ENCODE data around the gene ETV6.

The ETV6 gene

DNA sequence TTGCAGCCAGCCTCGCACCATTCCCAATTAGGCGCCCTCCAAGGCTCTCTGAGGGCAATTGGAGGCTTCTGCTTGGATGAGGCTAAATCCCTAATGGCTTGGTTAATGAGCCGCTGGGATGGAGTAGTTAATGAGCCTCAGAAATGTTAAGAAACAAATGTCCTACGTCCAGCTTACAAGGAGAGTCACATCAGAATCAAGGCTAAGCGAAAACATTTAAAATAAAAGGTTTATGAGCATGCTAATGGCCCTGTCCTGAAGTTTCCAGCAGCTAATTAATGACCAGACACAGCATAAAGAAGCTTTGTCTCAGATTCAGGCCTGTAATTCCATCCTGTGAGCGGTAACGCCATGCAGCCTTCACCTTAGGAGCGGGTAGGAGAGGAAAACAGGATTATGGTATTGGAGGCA, 220.6 kb downstream of the ETV6 start:
- DNase-seq: no peak

DNA sequence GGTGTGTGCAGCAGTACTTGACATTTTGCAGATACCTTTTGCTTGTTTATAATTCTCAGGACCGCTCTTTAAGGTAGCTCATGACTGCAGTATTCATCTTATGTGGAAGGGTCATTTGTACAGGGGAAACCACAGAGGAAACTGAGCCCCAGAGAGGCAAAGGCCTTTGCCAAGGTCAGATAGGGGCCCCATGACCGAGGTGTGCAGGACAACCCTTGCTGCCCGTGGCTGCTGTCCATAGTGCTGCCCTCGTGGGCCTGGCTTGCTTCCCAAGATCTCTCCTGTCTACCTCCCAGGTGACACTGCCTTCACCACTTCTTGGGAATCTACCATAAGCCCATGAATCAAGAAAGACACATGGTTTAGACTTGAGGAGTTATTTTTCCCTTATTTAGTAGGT, 222.6 kb downstream of the ETV6 start:
- no peak for DNase-seq

DNA sequence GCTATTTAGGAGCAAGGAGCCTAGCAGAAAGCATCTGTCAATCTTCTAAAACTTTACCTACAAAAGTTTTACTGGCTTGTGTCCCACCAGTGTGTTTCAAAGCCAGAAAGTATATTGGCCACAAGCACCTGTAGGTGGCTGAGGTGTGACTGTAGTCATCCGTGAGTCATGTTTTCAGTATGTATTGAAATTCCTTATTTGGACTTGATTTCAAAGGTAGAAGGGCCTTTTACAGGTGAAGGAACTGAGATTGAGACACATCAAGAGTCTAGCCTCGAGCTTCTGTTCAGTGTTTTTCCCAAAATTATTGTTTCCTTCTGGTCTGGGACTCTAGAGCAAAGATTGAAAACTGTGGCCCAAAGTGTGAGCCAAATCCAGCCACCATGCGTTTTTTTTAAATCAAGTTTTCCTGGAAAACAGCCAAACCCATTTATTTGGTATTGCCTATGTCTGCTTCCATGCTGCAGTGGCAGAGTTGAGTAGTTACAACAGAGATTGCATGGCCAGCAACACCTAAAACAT, 226.0 kb downstream of the ETV6 start:
- peak; percentile 62 for DNase-seq

DNA sequence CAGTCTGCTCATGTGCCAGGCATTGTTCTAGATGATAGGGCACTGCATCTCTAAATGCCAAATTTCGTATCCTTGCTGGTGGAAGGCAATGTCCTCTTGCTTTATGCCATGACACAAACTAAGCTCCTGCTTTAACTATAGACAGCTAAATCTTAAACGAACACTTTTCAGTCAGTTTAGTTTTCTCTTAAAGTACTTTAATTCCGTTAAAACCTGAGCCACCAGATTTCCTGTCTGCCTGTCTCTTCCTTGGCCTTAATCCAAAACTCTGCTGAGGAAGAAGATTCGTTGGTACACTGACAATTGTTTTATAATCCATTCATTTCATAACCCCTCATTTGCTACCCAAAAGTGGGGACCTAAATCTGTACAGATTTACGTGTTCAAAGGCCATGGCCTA, 226.8 kb downstream of the ETV6 start:
- DNase-seq: peak; percentile 19

DNA sequence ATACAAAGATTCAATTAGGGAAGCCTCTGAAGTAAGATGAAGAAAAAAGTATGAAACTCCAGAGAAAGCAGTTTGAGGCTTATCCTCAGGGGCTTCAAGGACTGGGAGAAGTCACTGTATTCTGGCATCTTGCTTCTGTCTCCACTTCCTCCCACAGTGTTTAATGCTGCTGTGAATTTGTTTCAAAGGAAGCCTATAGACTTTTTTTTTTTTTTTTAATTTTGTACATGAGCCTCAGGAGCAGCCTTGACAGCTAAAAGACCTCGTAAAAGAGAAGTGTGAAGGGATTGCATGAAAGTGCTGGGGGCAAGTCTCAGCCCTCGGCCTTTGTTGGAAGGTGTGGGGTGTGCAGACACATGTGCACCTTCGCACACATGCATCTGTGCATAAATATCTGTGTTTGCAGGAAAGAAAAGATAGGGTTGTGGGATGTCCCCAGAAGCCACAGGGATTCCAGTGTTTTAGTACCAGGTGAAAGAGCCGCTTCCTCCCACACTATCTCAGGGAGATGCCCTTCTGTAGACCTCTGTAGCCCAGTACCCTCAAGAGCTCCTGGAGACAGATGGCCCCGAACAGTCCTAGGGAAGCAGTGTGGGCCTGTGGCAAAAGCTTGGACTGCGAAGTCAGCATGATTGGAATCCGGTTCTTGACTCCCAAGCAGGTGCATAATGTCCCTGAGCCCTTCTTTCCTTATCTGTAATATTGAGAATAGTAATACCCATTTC, 227.8 kb downstream of the ETV6 start:
- no peak for DNase-seq

DNA sequence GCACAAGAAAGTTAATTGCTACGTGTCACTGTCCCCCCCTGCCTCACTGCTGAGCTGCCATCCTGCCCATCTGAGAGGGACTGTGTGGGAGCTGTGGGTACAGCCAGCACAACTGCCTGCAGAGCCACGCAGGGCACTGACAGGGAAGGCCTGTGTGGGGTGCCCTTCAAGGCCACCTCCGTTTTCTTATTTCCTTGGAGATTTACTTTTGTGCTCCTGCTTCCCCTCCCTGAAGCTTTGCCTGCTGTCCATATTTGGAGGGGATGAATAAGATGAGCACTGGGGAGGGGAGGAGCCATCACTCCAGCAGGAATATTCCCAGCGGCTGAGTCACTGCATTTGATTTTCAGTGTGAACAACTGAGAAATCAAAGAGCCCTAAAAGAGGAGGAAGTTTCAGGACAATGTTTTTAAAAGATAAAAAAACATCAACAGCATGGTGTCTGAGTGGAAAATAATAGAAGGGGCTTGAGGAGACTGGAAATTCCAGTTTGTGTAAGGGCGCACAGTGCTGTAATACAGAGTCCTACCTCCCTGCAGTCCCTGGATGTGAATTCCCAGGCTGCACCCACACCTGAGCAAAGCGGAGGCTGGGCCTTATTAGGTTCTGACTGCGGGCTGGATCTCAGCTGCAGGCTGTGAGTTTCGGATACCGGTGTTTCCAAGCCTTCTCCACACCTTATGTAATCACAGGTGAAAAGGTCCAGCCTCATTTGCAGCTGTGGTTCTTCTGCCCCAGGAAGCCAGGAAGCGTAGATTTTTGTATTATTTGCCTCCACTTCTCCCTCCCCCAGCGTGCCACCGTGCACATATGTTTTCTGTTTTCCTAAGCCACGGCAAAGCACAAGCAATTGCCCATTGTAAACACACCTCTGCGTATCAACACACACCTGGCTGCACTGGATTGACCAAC, 228.7 kb downstream of the ETV6 start:
- DNase-seq: no peak

DNA sequence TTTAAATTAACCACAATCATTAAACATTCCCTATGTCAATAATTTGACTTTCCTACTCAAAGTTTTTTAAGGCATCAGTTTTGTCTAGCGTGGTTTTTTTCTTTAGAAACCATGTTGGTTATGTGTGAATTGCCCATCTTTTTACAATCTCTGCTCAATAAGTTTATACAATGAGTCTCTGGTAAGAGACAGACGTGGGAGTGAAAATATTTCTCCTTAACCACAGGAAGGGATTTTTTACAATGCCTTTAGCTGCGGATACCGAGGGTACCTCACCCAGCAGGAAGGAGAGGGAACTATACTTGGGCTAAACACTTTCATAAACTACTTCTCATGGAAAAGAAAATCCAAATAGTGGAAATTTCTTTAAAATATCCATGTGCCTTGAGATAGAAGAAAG, 229.8 kb downstream of the ETV6 start:
- DNase-seq: no peak

DNA sequence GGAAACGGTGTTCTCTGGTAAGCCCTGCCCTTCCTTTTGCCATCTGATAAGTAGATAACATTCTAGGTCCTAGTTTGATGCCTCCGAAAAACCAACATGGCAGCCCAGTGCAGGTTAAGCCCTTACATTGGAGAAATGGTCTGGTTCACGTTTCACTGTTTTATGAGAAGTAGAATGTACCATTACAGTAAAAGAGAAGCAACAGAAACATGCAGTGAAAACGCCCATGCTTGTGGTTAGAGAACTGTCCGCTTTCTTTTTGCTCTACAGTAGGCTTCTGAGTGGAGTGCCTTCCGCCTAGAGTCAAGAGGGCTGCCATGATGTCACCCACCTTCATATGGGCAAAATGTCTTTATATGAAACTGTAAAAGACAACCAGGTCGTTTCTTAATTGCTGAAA, 230.9 kb downstream of the ETV6 start:
- DNase-seq: no peak

DNA sequence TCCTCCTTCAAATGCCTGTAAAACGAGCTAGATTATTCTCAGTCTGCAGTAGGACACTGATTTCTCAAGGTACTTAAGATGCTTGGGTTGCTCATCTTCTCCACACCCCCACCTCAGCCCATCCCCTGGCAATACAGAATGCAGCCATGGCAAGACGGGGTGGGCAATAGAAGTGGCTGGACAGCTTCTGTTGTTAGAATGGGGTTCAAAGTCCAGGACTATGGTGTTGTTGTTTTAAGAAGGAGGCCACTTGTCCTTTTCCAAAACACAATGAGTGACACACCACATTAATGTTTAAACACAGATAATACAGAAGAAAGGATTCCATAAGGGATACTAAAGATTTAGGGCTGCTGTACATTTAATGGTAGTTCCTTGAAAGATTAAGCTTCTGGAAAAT, 232.4 kb downstream of the ETV6 start:
- no peak for DNase-seq

DNA sequence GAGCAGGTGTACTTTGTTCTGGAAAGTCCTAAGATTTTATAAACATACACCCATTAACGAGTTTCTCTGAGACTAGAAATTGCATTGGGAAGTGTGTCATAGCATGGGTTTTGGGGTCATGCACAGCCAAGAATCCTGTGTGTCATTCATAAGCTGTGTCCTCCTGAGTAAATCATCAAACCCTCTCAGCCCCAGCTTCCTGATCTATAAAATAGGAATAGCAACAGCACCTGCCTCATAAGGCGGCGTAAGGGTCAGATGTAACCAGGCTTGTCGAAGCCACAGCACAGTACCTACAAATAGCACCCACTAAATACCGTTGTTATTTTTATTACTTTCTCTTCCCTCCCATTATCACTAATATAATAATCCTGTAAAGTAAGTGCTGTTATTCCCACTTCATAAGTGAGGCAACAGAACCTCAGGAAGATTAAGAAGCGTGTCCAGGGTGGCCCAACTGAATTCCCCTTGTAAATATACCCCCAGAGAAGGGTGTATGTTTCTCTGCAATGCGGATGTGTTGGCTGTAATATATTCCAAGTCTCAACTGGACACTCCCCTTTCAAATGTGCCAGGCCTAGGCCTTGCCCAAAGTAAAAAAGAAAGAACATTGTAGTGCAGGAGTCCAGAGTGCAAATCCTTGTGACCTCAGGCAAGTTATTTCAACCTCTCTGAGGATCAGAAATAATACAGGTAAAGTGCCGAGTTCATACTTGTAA, 233.0 kb downstream of the ETV6 start:
- DNase-seq: no peak

DNA sequence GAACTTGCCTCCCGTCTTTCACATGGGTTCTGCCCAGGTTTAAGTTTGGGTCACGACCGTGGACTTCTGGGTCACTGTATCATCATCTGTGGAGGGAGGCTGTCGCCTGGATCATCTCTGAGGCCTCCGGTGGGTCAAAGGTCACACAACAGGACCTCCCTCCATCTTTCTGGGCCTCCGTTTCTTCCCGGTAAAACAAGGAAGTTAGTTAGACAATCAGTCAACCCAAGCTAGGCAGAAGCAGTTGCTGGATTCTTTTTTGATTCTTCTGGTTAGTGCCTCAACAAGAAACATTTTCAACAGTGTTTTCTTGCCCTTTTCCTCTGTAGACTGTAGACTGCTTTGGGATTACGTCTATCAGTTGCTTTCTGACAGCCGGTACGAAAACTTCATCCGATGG, 234.6 kb downstream of the ETV6 start:
- no peak for DNase-seq

DNA sequence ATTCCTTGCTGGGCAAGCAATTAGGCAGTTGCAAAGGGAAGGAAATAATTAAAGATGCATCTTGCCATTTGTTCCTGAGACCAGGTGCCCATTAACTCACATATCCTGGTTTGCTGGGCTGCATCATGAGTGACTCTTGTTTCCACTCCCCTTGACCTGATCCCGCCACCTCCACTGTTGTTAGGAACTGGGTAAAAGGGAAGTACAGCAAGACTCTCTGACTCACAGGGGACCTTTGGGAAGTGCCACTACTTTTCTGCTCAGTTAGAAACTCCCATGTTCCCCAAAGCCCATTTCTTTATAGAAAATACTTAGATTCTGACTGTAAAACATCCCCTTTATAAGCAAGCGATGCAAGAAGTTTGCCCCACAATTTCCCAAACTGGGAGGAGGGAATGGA, 235.2 kb downstream of the ETV6 start:
- no peak for DNase-seq

DNA sequence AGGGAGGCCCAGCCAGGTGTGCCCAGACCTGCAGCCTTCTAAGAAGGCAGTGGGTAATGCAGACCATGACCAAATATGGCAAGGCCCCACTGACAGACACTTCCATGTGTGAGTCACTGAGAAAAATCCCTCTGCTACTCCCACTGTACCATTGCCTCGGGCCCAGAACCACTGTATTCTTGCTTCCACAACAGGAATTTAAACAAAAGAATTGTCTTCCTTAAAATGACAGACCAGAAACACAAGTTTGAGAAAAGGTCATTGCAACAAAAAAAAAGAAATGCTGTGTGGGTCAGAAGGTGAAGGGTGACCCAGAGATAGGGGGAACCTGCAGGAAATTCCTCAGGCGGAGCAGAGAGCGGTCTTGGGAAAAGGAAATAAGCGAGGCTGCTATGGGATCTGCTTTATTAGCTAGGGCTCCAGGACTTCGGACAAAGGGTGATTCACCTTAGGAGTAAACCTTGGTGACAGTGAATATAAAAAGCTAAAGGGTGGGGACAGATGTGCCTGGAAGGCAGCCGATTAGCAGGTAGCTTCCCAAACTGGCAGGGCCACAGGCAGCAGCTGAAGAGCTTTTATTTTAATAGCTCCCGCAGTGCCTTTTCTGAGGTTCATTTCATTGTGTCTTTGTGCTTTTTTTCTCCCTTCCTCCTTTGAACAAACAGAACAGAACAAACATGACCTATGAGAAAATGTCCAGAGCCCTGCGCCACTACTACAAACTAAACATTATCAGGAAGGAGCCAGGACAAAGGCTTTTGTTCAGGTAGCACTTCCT, 236.0 kb downstream of the ETV6 start:
- DNase-seq: no peak

DNA sequence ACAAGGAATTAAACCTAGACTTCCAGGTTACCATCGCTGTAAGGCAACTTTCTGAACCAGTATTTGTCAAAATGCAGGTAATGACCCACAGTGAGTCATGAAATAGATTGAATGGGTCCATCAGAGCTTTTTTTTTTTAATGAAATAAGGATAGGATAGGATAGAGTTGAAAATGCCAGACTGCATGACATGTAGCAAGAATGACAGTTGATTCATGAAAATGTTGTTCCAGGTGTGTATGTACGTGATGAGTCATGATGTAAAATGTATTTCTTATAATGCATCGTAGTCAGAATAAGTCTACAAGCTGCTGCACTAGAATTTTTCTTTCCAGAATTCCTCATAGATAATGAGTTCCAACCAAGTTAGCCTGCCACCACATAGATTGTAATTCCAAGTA, 236.9 kb downstream of the ETV6 start:
- DNase-seq: no peak

DNA sequence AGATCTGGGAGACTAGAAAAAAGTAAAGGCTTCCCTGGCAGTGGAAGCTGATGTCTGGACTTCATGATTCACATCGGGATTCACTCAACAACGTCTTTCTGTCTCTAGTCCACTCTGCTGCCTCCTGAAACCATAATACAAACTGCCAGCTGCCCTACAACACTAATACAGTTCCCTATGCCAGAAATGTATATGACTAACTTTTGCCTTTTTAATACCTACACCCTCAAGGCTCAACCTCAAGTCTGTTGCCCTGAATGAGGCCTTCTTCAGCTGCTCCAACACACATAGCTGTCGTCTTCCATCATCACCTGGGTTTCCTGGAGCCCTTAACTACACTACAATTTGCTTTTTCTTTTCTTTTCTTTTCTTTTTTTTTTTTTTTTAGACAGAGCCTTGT, 238.6 kb downstream of the ETV6 start:
- DNase-seq: no peak

DNA sequence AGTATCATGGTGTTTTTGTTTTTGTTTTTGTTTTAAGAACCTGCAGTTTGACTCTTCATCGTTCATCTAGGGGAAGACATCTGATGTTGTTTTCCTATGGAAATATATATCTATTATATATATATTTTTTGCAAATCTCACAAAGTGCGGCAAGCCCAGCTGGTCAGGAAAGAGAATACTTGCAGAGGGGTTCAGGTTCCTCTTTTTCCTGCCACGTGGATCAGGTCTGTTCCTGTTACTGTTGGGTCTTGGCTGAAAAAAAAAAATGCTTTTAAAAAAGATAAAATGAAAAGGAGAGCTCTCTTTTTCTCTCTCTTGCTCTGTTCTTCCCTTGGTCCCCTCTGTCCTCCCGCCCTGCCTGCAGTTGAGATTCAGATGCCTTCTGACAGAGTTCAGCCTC, 241.9 kb downstream of the ETV6 start:
- no peak for DNase-seq

DNA sequence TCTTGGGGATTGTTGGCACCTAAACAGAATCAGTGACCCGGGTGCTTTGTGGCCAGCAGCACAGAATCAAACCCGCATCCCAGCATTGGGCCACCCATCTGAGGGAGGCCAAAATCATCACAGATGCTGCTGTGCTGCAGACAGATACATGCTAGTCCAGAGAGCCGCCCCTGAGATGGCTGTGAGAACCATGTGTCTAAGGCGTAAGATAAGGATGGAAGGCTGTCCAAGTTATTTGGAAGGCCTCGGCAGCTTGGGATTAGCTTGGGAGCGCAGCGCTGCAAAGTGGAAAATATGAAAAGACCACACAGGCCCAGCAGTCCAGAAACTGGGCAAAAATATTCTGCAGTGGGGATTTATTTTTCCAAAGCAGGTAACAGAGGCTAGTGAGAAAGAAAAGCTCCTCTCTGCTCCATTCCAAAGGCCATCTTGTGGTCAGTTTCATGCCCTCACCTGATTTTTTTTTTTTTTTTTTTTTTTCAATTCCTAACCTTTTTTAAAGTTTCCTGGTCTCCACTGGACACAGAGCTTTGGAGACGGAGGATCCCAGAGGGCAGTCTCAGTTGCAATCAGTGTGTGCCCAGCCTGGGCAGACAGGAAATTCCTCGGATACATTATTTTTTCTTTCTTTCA, 242.4 kb downstream of the ETV6 start:
- DNase-seq: no peak

DNA sequence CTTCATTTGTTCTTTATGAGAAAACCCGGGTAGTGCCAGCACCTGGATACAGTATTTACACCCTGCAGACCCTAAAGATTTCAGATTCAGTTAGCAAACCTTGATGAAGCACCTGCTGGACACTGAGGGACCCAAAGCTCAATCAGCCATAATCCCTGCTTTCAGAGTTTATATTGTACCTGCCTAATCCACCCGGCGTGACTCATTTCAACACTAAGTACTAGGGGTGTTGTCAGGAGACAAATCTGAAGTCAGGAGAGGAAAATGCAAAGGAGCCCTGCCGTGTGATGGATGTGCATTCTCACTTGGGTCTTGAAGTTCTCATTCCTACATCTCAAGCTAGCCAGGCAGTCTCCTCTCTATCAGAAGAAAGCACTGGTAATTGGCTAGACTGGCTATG, 244.5 kb downstream of the ETV6 start:
- DNase-seq: no peak

DNA sequence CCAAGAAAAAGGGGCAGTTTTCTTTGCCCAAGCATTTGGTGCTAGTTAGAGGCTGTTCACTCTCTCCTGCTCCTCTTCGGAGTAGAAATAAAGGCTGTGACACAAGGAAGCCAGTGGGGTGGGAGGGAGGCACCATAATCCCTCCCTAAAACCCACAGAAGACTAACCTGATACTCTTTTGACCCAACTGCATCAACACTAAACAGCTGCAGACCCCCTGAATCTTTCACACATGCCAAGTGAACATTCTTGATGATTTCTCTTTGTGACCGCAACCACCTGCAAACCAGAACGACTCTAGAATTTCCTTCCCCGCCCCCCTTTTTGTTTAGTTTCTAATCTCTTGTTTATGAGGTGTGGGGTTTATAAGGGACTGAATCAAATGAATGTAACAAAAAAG, 245.4 kb downstream of the ETV6 start:
- no peak for DNase-seq

DNA sequence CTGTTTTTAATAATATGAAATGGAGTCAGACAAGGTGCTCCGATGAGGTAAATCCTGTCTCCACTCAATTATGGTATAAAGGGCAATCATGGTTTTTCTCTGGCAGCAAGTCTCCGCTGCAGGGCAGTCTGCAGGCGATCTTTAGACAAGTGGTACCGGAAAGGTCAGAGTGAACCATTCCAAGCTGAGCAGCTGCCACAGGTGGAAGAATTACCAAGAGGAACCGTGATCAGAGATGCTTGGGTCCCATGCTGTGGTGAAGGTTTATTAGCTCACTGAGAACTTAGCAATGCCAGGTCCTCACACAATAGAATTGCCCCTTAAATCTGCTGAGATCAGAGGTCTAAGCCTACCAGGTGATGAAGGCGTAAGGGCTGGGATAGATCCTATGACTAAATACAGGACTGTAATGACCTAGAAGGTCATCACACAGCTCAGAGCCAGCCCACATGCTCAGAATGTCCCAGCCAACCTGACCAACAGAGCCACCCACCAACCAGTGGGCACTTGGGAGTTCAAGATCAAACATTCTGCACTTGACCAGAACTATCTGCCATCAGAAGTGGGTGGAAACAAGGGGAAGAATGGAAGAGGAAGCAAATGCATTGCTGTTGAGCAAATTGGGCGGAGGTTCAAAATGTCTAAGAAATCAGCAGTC, 246.1 kb downstream of the ETV6 start:
- no peak for DNase-seq

DNA sequence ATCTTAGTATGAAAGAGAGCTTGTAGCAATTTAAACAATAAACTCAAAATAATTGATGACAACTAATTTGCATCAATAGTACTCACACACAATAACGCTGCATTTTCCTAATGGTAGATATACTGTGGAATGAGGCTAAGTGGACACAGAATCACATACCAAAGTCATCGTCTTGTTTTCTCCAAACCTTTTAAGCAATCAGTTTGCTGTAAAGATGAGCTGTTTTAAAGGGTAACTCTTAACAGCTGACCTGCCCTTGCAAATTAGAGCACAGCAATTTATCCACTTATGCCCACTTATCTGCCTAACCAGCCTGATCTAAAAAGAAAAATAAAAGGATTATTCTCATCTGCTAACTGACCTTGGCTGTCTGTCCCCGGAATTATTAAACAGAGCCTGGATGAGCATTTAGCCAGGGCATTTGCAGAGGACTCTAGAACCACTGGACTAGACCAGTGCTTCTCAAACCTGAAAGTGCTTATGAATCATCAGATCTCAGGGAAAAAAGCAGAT, 247.0 kb downstream of the ETV6 start:
- no peak for DNase-seq

Measured in activated CD4-positive, alpha-beta T cell treated with anti-CD3 and anti-CD28 coated beads, Interleukin-2, Interleukin-6, amounts not matched to agents 100 ng/mL and 50 ng/mL, durations not matched to agents 16 hours and 8 hours (primary cell).